ENCODE data around the gene ANXA11. TPM values are rescaled to one million over a fixed set of nuclear protein-coding genes. Genes with fewer than 3 reads are reported as not detected.

ANXA11 gene
- total RNA-seq, 2 donors from 2014 or later, result 68.2 to 71.9 TPM

- no peaks in the 10 kb centered on the region for H3K36me3 ChIP-seq (replicated peaks in 1 of 2; ENCODE audit: insufficient read depth in 1 of 2, low read depth in 2 of 2)
- 50 to 55% methylated on average over 4 of the region's 4 CpGs for WGBS, 2 donors
- H3K4me3 ChIP-seq, result no peak overlapping the region
- intact Hi-C loops (cut with DNase I), result no loop called here
- no peaks in the 10 kb centered on the region for H3K27me3 ChIP-seq
- TF ChIP-seq POLR2A (IDR thresholded peaks at IDR 0.05) (no peak), CTCF (IDR thresholded peaks at IDR 0.05) (no peak)
- peaks cover 59% of the 10 kb centered on the region for H3K4me1 ChIP-seq
- ATAC-seq, result no peak
- H3K9me3 ChIP-seq, result no peaks in the 10 kb centered on the region
- no peak overlapping the region for H3K27ac ChIP-seq
- DNase-seq, result no peak
These were observed 21.0 kb downstream of the ANXA11 start for GRCh38 chr10:80184291-80184690.

DNA sequence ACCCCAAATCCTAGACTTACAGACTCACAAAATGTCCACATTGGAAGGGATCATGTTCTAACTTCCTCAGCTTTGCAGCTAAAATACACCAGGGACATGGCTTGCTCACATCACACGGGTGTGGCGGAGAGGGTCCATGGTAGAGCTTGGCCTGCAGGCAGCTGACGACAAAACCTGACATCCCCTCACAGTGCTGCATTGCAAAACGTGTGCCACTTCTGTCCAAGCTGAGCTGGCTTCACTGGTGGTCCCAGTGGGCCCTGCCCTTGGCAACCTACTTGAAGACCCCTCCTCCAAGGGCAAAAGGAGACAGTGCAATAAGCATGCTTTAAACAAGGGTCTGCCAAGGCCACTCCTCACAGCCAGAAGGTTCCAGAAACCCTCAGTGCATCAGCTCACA lies 21.9 kb downstream of the ANXA11 start:
- Histone ChIP-seq H3K9me3 (no peaks in the 10 kb centered on the region), H3K36me3 (replicated peaks in 1 of 2; ENCODE audit: insufficient read depth in 1 of 2, low read depth in 2 of 2) (no peaks in the 10 kb centered on the region), H3K27ac (no peak overlapping the region), H3K4me1 (peaks cover 55% of the 10 kb centered on the region), H3K27me3 (no peaks in the 10 kb centered on the region), H3K4me3 (no peak overlapping the region)
- TF ChIP-seq POLR2A (IDR thresholded peaks at IDR 0.05), result no peak
- ATAC-seq (no peak), DNase-seq (no peak)
- intact Hi-C loops (cut with DNase I), result no loop called here
- 74 to 86% methylated on average over 4 of the region's 4 CpGs for WGBS, 2 donors

GRCh38 chr10:80182986-80183385 lies 22.4 kb downstream of the ANXA11 start:
- Histone ChIP-seq H3K4me3 (no peak overlapping the region), H3K9me3 (no peaks in the 10 kb centered on the region), H3K36me3 (replicated peaks in 1 of 2; ENCODE audit: insufficient read depth in 1 of 2, low read depth in 2 of 2) (no peaks in the 10 kb centered on the region), H3K27me3 (no peaks in the 10 kb centered on the region), H3K27ac (no peak overlapping the region), H3K4me1 (peaks cover 57% of the 10 kb centered on the region)
- 69 to 79% methylated on average over 3 to 5 of the region's 6 CpGs for WGBS, 2 donors
- intact Hi-C loops (cut with DNase I), result no loop called here
- ATAC-seq, result no peak
- no peak for TF ChIP-seq POLR2A (IDR thresholded peaks at IDR 0.05)
- TF ChIP-seq CTCF (IDR thresholded peaks at IDR 0.05), result no peak
- no peak for DNase-seq

GRCh38 chr10:80177781-80178636 lies 27.3 kb downstream of the ANXA11 start:
- no peaks in the 10 kb centered on the region for H3K36me3 ChIP-seq (replicated peaks in 1 of 2; ENCODE audit: insufficient read depth in 1 of 2, low read depth in 2 of 2)
- H3K27ac ChIP-seq, result peak overlapping the region in 1 of 4 donors; percentile 21
- H3K4me1 ChIP-seq, result peaks cover 18% of the 10 kb centered on the region
- intact Hi-C loops (cut with DNase I), result no loop called here
- H3K4me3 ChIP-seq, result no peak overlapping the region
- no peaks in the 10 kb centered on the region for H3K27me3 ChIP-seq
- TF ChIP-seq POLR2A (IDR thresholded peaks at IDR 0.05) (no peak), CTCF (IDR thresholded peaks at IDR 0.05) (no peak)
- no peak for ATAC-seq
- WGBS, 2 donors, result 53 to 68% methylated on average over 9 to 12 of the region's 12 CpGs
- no peak for DNase-seq
- no peaks in the 10 kb centered on the region for H3K9me3 ChIP-seq

DNA sequence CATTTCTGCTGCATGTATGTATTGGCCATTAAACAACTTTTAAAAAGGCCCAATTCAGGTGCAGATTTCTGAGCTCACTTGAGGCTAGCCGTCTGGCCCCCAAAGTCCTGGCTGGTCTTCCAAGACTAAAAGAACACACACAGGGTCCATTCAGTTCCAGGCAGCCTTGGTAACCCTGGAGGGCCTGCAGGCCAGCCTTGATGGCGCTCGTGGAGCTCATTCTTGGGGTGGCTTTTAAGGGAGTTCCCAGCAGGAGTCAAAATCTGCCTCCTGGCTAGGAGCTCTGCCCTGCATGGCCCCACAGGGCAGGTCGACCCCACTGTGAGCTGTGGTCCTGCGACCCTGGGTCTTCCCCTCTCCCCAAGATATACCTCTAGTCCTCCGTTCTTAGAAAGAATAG lies 28.8 kb downstream of the ANXA11 start:
- intact Hi-C loops (cut with DNase I), result no loop called here
- H3K27me3 ChIP-seq, result no peaks in the 10 kb centered on the region
- no peak overlapping the region for H3K27ac ChIP-seq
- no peak overlapping the region for H3K4me3 ChIP-seq
- no peak for TF ChIP-seq POLR2A (IDR thresholded peaks at IDR 0.05)
- TF ChIP-seq CTCF (IDR thresholded peaks at IDR 0.05), result no peak
- H3K9me3 ChIP-seq, result no peaks in the 10 kb centered on the region
- DNase-seq (no peak), ATAC-seq (no peak)
- peaks cover 16% of the 10 kb centered on the region for H3K4me1 ChIP-seq
- WGBS, 2 donors, result 88 to 91% methylated on average over 6 of the region's 6 CpGs
- no peaks in the 10 kb centered on the region for H3K36me3 ChIP-seq (replicated peaks in 1 of 2; ENCODE audit: insufficient read depth in 1 of 2, low read depth in 2 of 2)
